MM.1S (cell line): Measurements from ENCODE around the gene PMVK.

ENCODE experiments used
- DNase-seq: peaks from one replicate; pipeline ENCODE4 v3.0.0-alpha.2; 2015
- H2AFZ ChIP-seq: fragments of 300-600 bp; sonication (generic); 2 replicates; pipeline ENCODE4 v1.6.0; 2016; ENCODE audit warnings: antibody characterized with exemption, low read length
- H3F3A ChIP-seq: fragments of 300-600 bp; sonication (generic); 2 replicates; pipeline ENCODE4 v1.6.1; 2016; ENCODE audit warnings: mild to moderate bottlenecking, antibody characterized with exemption, low read length, moderate library complexity, mixed read lengths; ENCODE audit not compliant: insufficient read depth
- H3K27ac ChIP-seq: fragments of 300-600 bp; sonication (generic); 2 replicates; pipeline ENCODE4 v1.5.1; 2016; ENCODE audit warnings: mild to moderate bottlenecking, low read length
- H3K27me3 ChIP-seq: fragments of 300-600 bp; sonication (generic); replicated peaks from 2 replicates; pipeline ENCODE4 v1.6.0; 2016; ENCODE audit warnings: low read length; ENCODE audit not compliant: insufficient read depth
- H3K36me3 ChIP-seq: fragments of 300-600 bp; sonication (generic); replicated peaks from 2 replicates; pipeline ENCODE4 v1.6.1; 2016; ENCODE audit warnings: mild to moderate bottlenecking, low read length, mixed read lengths; ENCODE audit not compliant: insufficient read depth
- H3K4me1 ChIP-seq: fragments of 300-600 bp; sonication (generic); 2 replicates; pipeline ENCODE4 v1.6.1; 2016; ENCODE audit warnings: low read length, mixed read lengths
- H3K4me2 ChIP-seq: fragments of 300-600 bp; sonication (generic); 2 replicates; pipeline ENCODE4 v1.6.0; 2016; ENCODE audit warnings: low read depth, low read length
- H3K4me3 ChIP-seq: fragments of 300-600 bp; sonication (generic); 2 replicates; pipeline ENCODE4 v1.5.1; 2016; ENCODE audit warnings: low read length, mixed read lengths
- H3K79me2 ChIP-seq: fragments of 300-600 bp; sonication (generic); 2 replicates; pipeline ENCODE4 v1.6.1; 2016; ENCODE audit warnings: mixed run types, low read length, mixed read lengths
- H3K9ac ChIP-seq: fragments of 300-600 bp; sonication (generic); 2 replicates; pipeline ENCODE4 v1.6.1; 2016; ENCODE audit warnings: low read length, mixed read lengths
- H3K9me2 ChIP-seq: fragments of 300-600 bp; sonication (generic); replicated peaks from 2 replicates; pipeline ENCODE4 v1.6.1; 2016; ENCODE audit warnings: mild to moderate bottlenecking, low read length, mixed read lengths; ENCODE audit not compliant: insufficient read depth
- H3K9me3 ChIP-seq: fragments of 300-600 bp; sonication (generic); replicated peaks from 2 replicates; pipeline ENCODE4 v1.6.1; 2016; ENCODE audit warnings: mild to moderate bottlenecking, low read length, mixed read lengths; ENCODE audit not compliant: insufficient read depth
- H4K20me1 ChIP-seq: fragments of 300-600 bp; sonication (generic); 2 replicates; pipeline ENCODE4 v1.6.1; 2016; ENCODE audit warnings: mild to moderate bottlenecking, low read length, moderate library complexity, mixed read lengths; ENCODE audit not compliant: insufficient read depth
- CTCF ChIP-seq: fragments of 300-600 bp; sonication (generic); IDR thresholded peaks from 2 replicates; pipeline ENCODE4 v1.5.1; 2016; ENCODE audit warnings: antibody characterized with exemption, low read length, mixed read lengths
- EZH2 ChIP-seq: fragments of 300-600 bp; sonication (generic); optimal IDR thresholded peaks from 2 replicates; pipeline ENCODE3; 2017; ENCODE audit warnings: low read depth, mild to moderate bottlenecking, antibody characterized with exemption, low read length, mixed read lengths
- EZH2phosphoT487 ChIP-seq: fragments of 300-600 bp; sonication (generic); IDR thresholded peaks from 2 replicates; pipeline ENCODE4 v1.6.1; 2018; ENCODE audit warnings: antibody characterized with exemption, low read length

PMVK gene

GRCh38 chr1:154968731-154969130 lies 32.2 kb upstream of the PMVK start:
- DNase-seq, result no peak
- H3K9ac ChIP-seq, result no peak overlapping the region; the same call in 1 of the 2 replicates
- no peak overlapping the region for H3K4me3 ChIP-seq
- H3K4me1 ChIP-seq, result peaks cover 38% of the 10 kb centered on the region
- H3K79me2 ChIP-seq, result peaks cover 96% of the 10 kb centered on the region
- peaks cover 21% of the 10 kb centered on the region for H3K36me3 ChIP-seq
- H4K20me1 ChIP-seq, result no peaks in the 10 kb centered on the region
- H2AFZ ChIP-seq, result no peak overlapping the region
- peaks cover 22% of the 10 kb centered on the region for H3F3A ChIP-seq
- no peaks in the 10 kb centered on the region for H3K27me3 ChIP-seq
- no peaks in the 10 kb centered on the region for H3K9me2 ChIP-seq
- no peak overlapping the region for H3K4me2 ChIP-seq
- no peaks in the 10 kb centered on the region for H3K9me3 ChIP-seq
- no peak overlapping the region for H3K27ac ChIP-seq
- no peak for TF ChIP-seq CTCF
- TF ChIP-seq EZH2, result no peak
- no peak for TF ChIP-seq EZH2phosphoT487

GRCh38 chr1:154967331-154967950 lies 30.9 kb upstream of the PMVK start:
- peaks cover 96% of the 10 kb centered on the region for H3K79me2 ChIP-seq
- TF ChIP-seq CTCF (no peak), EZH2 (no peak), EZH2phosphoT487 (no peak)
- peaks cover 25% of the 10 kb centered on the region for H3K36me3 ChIP-seq
- H3F3A ChIP-seq, result peaks cover 21% of the 10 kb centered on the region
- H3K4me1 ChIP-seq, result peaks cover 45% of the 10 kb centered on the region
- no peak overlapping the region for H3K9ac ChIP-seq
- H3K4me2 ChIP-seq, result no peak overlapping the region
- H3K27me3 ChIP-seq, result no peaks in the 10 kb centered on the region
- no peak overlapping the region for H3K27ac ChIP-seq
- H4K20me1 ChIP-seq, result no peaks in the 10 kb centered on the region
- DNase-seq, result no peak
- no peaks in the 10 kb centered on the region for H3K9me3 ChIP-seq
- H3K9me2 ChIP-seq, result no peaks in the 10 kb centered on the region
- H3K4me3 ChIP-seq, result no peak overlapping the region
- no peak overlapping the region for H2AFZ ChIP-seq

- no peaks in the 10 kb centered on the region for H3K27me3 ChIP-seq
- H3K9me2 ChIP-seq, result no peaks in the 10 kb centered on the region
- no peak overlapping the region for H2AFZ ChIP-seq
- H3K4me1 ChIP-seq, result peaks cover 35% of the 10 kb centered on the region
- H3K79me2 ChIP-seq, result peaks cover 88% of the 10 kb centered on the region
- no peak overlapping the region for H3K27ac ChIP-seq
- DNase-seq, result no peak
- H3K36me3 ChIP-seq, result peaks cover 25% of the 10 kb centered on the region
- TF ChIP-seq EZH2 (no peak), CTCF (no peak), EZH2phosphoT487 (no peak)
- peaks cover 27% of the 10 kb centered on the region for H3F3A ChIP-seq
- no peak overlapping the region for H3K9ac ChIP-seq
- no peaks in the 10 kb centered on the region for H4K20me1 ChIP-seq
- H3K9me3 ChIP-seq, result no peaks in the 10 kb centered on the region
- H3K4me3 ChIP-seq, result no peak overlapping the region
- no peak overlapping the region for H3K4me2 ChIP-seq
These were observed 29.6 kb upstream of the PMVK start for GRCh38 chr1:154966111-154966510.
